Loucy (cell line): ENCODE results near the gene MAST4.

Experiments used
- CTCF ChIP-seq: fragments of 200-600 bp; sonication (generic); conservative IDR thresholded peaks from 2 replicates; pipeline ENCODE4 v1.5.1; 2014; ENCODE audit warnings: mild to moderate bottlenecking, antibody characterized with exemption, low read length
- EZH2phosphoT487 ChIP-seq: fragments of 200-600 bp; IDR thresholded peaks from 2 replicates; pipeline ENCODE4 v1.6.1; 2018; ENCODE audit warnings: antibody characterized with exemption, mild to moderate bottlenecking, moderate library complexity, borderline replicate concordance

- no peak for TF ChIP-seq CTCF
- no peak for TF ChIP-seq EZH2phosphoT487
These were observed 327.3 kb downstream of the MAST4 start for GRCh38 chr5:66923457-66923856.
